HG02678 (cell line): Measurements from ENCODE around the gene EIPR1.

Experiments used
- ATAC-seq: cut with Tn5 transposase; IDR thresholded peaks from one replicate; pipeline ENCODE4 v1.9.1; 2021; ENCODE audit warnings: mild to moderate bottlenecking, moderate library complexity; ENCODE audit not compliant: unreplicated experiment

The EIPR1 gene

GRCh38 chr2:3325458-3326181 is 52.0 kb downstream of the EIPR1 start:
- no peak for ATAC-seq

GRCh38 chr2:3324404-3325281 is 53.0 kb downstream of the EIPR1 start:
- ATAC-seq, result no peak

DNA sequence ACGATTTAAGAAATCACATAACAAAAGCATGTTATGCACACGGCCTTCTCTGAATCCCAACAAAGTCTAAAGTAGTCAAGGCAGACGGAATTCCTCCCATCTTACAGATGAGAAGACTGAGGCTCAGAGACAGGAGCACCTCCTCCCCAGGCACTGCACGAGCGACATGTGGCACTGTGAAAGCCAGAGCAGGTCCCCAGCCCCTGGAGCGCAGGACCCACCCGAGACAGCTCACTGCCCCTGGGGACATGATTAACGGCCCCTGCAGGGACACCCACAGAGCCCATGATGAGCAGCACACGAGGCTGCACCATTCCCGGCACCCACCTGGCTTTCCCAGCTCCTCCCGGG is 53.6 kb downstream of the EIPR1 start:
- no peak for ATAC-seq

DNA sequence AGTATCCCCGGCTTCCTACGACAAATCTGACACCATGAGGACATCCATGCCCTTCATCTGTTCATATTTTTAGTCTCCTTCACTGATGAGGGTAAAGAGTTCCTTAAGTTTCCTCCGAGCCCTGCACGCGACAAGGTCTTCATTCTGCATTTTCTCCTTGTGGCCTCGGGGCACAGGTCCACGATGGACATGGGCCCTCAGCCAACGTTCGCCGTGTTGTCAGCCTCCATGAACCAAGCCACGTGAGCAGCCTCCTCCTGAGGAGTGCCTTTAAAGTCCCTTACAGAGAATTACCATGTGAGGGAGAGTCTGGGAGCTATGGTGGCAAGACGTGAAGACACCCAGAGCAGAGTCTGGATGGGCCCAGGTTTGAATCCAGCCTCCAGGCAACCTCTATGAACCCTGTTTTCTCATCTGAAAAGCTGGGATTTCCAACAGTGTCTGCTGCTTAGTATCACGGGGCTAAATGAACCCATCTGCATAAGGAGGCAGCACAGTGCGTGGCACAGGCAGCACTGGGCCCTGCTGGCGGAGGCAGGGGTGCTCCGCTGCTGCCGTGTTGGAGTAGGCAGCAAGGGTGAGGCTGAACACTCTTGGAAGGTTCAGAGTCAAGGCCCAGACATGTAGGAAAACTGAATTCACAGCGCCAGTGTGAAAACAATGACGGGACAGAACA is 54.1 kb downstream of the EIPR1 start:
- ATAC-seq, result no peak

- no peak for ATAC-seq
Observed at GRCh38 chr2:3322311-3322970, 55.2 kb downstream of the EIPR1 start.

GRCh38 chr2:3321825-3322224 is 55.8 kb downstream of the EIPR1 start:
- no peak for ATAC-seq

DNA sequence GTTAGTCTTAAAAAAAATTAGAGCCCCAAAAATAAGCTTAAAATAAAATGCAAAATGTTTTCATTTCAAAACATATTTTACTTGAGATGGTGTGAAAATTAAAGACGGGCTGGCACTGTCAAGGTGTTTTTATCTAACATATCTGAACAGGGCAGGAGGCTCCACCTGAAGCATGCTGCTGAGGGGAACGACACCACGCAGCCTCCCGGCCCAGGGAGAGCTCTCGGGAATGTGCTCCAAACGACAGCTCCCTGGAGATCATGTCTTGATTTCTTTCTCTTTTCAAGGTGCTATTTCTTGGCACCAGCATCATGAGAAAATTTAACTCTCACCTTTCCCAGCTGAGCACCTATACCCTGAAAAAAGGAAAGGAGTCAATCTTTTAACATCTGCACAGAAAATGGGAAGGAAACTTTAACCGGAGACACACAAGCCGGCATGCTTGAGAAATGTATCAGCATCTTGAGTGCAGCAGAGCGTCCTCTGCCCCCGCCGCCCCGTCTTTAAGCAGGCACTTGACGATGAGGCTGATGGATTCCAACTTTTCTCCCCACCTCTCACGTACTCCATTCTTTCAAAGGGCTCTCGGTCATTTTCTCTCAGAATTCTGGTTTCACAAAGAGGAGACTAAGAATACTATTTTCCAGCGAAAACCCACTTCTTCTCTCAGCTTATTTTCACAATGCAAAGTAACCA is 56.6 kb downstream of the EIPR1 start:
- no peak for ATAC-seq

DNA sequence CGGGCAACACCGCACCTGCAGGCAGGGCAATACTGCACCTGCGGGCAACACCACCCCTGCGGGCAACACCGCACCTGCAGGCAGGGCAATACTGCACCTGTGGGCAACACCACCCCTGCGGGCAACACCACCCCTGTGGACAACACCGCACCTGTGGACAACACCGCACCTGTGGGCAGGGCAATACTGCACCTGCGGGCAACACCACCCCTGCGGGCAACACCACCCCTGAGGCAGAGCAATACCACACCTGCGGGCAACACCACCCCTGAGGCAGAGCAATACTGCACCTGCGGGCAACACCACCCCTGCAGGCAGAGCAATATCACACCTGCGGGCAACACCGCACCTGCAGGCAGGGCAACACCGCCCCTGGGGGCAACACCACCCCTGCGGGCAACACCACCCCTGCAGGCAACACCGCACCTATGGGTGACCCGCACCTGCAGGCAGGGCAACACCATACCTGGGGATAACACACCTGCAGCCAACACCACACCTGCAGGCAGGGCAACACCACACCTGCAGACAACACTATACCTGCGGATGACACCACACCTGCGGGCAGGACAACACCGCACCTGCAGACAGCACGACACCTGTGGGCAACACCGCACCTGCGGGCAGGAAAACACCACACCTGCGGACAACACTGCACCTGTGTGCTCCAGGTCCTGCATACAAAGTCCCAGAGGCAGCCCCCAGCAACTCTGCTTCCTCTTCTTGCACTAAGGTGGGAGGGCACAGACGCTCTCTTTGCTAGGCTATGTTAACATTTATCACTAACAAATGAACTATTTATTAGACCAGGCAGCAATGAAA is 57.7 kb downstream of the EIPR1 start:
- no peak for ATAC-seq

GRCh38 chr2:3319134-3319533 is 58.5 kb downstream of the EIPR1 start:
- ATAC-seq, result no peak

DNA sequence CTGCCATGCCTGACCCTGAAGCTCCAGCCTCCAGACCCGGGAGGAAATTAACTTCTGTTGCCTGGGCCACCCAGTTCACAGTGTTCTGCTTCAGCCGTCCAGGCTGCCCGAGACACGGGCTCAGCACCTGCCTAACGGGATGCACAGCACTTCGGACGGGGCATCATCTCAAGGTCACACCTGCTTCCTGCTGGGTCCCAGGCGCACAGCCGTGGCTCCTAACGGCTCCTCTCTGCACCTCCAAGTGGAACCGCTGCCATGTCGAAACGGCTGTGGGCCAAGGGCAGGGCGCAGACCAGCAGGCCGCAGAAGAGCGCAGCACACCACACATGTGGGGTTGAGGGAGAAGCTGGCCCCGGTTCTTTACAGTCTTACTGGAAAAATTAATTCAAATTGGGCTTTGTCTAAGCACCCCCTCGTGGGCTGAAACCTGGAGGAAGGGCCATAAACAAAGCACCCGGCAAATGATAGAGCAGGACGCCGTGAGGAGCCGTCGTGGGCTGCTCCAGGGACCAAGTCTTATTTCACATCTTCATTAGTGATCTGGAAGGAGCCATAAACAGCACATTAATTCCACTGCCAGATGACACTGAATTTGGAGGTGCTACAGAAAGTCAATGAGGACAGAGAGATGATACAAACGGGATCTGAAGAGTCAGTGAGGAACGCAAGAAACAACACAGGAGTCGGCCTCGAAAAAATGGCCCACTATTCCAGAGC is 59.6 kb downstream of the EIPR1 start:
- ATAC-seq, result no peak

GRCh38 chr2:3317277-3317685 is 60.3 kb downstream of the EIPR1 start:
- ATAC-seq, result no peak

DNA sequence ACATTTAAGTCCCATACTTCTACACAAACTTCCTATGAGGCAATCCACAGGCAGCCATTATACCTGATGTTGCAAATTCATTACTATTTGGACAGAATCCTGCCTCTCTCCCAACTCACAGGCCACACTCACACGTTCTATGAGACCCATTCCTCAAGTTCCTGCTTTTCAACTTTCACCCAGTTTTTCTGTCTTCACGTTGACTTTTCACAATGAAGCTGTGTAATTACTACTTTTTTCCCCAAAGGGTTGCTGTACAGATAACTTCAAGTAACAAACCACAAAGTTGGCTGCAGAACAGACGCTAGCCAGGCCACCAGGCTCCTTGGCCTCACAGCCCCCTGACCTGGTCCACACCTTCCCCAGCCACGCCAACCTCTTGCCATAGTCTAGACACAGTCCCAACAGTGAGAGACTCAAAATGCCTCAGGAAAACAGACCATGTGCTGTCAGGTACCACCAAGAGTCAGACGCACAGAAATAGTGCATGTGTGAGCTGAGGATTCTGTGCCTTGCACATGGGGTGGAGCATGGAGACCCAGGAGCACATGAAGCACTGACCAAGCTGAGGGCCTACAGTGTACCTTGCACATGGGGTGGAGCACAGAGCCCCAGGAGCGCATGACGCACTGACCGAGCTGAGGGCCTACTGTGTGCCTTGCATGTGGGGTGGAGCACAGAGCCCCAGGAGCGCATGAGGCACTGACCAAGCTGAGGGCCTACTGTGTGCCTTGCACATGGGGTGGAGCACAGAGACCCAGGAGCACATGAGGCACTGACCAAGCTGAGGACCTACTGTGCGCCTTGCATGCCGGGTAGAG is 61.0 kb downstream of the EIPR1 start:
- no peak for ATAC-seq

DNA sequence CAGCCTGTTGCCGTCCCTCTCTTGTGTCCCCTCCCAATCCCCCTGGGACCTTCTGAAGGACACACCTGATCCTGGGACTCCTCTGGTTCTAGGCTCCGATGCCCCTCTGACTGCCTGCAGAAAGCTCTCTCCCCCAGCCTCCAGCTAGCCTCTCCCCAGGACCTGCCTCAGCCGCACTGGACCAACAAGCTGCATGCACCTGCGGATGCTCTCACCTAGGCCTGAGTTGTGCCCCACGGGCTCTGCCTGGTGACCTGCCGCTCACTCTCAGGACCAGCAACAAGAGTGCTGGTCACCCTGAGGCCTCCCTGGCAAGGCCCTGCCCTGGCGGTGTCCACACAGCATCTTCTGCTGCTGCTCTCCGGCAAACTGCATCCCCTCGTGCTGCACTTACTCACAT is 63.0 kb downstream of the EIPR1 start:
- no peak for ATAC-seq

DNA sequence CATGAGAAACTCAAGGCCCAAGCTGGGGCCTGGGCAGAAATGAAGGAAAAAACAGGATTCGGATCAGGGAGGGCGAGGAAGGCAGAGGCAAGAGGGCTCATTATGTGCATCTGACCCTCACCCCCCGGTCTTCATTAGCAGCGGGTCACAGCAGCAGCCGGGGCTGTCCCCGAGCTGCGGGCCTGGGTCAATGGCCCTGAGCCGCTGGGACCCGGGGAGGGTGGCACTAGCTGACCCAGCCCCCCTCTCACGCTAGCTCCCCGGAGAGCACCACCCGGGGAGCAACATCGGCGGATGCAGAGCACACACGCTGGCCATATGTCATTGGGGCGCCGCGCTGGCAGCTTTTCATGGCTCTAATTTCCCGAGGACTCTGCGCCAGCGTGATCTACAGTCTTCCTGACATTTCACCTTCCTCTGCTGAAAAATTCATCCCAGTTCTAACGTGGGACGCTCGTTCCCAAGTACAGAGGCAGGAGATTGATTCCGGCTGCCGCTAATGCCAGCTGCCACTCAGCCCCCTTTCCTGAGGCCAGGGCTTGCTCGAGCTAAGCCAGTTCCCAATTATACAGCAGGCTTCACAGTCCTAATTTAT is 63.7 kb downstream of the EIPR1 start:
- no peak for ATAC-seq

GRCh38 chr2:3312576-3313345 is 64.9 kb downstream of the EIPR1 start:
- no peak for ATAC-seq

DNA sequence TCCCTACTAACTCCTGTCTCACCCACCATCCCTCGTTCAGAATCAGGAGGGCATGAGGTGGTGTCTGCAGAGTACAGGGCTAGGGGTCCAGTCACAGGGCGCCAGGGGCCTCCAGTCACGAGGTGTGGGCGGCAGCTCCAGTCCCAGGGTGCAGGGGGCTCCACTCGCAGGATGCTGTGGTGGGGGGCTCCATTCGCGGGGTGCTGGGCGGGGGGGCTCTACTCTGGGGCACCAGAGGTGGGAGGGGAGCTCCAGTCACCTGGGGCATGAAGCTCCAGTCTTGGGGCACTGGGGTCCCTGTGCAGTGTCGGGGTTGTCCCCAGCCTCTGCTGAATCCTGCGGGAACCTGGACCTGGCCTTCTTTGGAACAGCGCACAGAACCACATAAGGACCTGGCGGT is 66.0 kb downstream of the EIPR1 start:
- ATAC-seq, result no peak
